ENCODE data around the gene AHRR. TPM values are rescaled to one million over a fixed set of nuclear protein-coding genes. Genes with fewer than 3 reads are reported as not detected.

Gene AHRR
- total RNA-seq, 1 donor from 2014 or later, result not detected

DNA sequence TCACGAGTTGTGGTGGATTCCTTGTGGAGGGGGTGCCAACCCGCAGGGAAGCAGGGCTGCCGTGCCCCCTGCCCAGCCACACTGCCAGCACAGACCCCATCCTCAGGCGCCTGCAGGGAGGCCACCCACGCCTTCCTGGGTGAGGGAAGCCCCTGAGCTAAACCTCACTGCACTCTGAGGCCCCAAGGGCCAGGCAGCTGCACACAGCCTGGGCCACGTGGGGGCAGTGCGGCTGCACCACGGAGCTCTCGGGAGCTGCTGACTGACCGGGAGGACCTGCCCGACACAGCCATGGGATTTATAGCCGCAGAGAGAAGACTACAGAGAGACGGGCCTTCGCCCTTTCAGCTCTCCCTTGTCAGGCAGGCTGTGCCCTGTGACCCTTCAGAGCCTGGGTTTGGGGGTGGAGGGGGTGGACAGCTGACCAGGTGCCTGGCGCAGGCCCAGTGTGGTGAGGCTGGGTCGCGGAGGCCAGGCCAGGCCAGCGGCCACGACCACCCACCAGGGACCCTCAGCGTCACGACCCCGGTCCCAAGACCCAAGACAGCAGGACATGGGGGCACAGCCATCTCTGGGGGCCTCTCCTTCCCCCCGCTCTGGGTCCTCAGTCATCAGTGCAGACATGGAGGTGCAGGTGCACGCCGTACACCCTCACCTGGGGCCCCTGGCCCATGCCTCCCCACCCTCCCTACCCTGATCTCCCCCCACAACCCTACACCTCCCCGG, 4.3 kb upstream of the AHRR start:
- Histone ChIP-seq H3K27me3 (peaks cover 9% of the 10 kb centered on the region), H3K36me3 (peaks cover 12 to 44% of the 10 kb centered on the region in 2 donors), H3K27ac (no peak overlapping the region), H3K4me1 (peaks cover 9% of the 10 kb centered on the region in 2 donors), H3K9me3 (no peaks in the 10 kb centered on the region), H3K4me3 (no peak overlapping the region)
- intact Hi-C loops (cut with DNase I), result no loop called here
- TF ChIP-seq, protein P1, sequence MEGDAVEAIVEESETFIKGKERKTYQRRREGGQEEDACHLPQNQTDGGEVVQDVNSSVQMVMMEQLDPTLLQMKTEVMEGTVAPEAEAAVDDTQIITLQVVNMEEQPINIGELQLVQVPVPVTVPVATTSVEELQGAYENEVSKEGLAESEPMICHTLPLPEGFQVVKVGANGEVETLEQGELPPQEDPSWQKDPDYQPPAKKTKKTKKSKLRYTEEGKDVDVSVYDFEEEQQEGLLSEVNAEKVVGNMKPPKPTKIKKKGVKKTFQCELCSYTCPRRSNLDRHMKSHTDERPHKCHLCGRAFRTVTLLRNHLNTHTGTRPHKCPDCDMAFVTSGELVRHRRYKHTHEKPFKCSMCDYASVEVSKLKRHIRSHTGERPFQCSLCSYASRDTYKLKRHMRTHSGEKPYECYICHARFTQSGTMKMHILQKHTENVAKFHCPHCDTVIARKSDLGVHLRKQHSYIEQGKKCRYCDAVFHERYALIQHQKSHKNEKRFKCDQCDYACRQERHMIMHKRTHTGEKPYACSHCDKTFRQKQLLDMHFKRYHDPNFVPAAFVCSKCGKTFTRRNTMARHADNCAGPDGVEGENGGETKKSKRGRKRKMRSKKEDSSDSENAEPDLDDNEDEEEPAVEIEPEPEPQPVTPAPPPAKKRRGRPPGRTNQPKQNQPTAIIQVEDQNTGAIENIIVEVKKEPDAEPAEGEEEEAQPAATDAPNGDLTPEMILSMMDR (IDR thresholded peaks at IDR 0.05), result peak in 1 of 3 experiments; percentile 40
- DNase-seq (ENCODE audit: low spot score in 2 of 2), result no peak

DNA sequence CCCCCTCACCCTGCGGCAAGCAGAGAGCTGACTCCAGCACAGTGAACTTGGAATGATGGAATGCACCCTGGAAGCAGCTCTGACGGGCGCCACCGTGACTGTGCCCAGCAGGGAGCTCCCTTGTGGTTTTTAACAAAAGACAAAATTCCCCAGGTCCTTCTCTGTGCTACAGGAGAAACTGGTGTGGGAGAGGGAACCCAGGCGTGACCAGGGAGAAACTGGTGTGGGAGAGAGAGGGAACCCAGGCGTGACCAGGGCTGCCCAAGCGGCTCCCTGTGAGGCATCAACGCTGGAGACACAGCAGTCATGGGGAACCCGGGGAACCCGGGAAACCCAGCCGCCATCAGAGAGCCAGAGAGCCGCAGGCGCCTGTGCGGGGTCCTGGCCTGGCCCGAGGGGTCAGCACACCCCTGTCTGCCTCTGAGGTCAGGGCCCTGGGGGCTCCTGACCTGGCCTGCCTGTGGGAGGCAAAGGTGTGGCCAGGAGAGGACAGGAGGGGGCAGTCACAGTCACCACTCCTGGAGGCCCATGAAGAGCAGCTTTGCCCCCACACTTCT, 3.1 kb upstream of the AHRR start:
- Histone ChIP-seq H3K4me1 (peaks cover 9% of the 10 kb centered on the region in 2 donors), H3K27me3 (peaks cover 9% of the 10 kb centered on the region), H3K27ac (no peak overlapping the region), H3K9me3 (no peaks in the 10 kb centered on the region), H3K36me3 (peaks cover 10 to 34% of the 10 kb centered on the region in 2 donors), H3K4me3 (no peak overlapping the region)
- intact Hi-C loops (cut with DNase I), result no loop called here
- TF ChIP-seq, protein P1 (IDR thresholded peaks at IDR 0.05), result no peak
- DNase-seq (ENCODE audit: low spot score in 2 of 2), result no peak

DNA sequence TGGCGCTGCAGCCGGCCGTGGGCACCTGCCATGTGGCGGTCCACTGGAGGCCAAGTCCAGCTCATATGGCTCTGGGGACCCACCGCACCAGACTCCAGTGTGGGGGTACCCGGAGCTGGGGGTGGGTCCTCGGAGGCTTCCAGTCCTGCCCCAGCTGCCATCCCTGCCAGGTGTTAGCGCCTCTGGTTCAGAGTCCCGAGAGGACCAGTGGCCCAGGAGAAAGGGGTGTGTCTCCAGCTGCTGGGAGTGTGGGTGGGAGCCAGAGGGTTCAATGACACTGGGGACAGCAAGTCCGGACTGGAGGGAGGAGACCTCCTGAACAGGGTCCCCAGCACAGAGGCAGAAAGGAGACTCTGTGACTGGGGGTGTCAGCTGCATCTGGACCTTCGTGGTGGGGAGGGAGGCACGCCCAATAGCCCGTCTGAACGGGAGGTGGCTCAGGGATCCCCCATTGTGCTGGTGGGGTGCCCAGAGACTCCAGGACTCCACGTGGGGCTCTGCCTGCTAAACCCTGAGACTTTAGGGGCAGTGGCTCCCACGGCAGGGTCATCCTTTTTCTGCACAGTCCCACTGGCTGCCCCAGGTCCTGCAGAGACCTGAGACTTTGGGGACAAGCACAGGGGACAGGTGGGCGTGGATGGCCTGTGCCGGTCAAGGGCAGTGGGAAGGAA, 2.4 kb upstream of the AHRR start:
- Histone ChIP-seq H3K27me3 (peaks cover 9% of the 10 kb centered on the region), H3K9me3 (no peaks in the 10 kb centered on the region), H3K36me3 (peaks cover 6 to 27% of the 10 kb centered on the region in 2 donors), H3K27ac (no peak overlapping the region), H3K4me3 (no peak overlapping the region), H3K4me1 (peaks cover 9% of the 10 kb centered on the region in 2 donors)
- DNase-seq (ENCODE audit: low spot score in 2 of 2), result no peak
- TF ChIP-seq, protein P1 (IDR thresholded peaks at IDR 0.05), result no peak
- intact Hi-C loops (cut with DNase I), result no loop called here

DNA sequence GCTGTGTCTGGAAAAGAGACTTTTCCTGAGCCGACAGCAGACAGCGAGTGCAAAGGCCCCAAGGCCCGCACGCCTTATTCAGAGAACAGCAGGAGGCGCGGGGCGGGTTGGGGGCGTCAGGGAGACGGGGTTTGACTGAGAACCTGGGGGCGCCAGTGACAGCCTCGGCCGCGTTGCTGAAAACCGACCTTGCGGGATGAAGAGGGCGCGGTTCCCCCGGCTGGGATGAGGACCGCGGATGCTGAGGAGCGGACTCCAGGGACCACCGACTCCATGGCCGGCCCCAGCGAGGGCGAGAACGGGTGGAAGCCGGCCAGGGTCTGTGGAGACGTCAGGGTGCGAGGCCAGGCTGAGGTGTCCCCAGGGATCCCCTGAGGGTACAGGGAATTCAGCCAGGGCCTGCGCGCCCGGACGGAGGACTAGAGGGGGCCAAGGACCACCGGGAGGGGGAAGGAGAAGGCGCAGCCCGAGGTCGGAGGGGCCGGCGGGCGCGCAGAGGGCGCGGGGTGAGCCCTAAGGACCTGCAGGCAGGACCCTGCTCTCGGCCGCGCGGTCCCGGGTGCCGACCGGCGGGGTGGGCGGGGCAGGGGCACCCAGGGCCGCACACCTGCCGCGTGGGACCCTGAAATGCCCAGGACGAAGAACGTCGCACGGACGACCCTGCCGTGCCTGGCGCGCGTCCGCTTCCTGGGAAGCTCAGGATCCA, 837 bp upstream of the AHRR start:
- peak overlapping the region; percentile 59 to 70 for H3K4me3 ChIP-seq

DNA sequence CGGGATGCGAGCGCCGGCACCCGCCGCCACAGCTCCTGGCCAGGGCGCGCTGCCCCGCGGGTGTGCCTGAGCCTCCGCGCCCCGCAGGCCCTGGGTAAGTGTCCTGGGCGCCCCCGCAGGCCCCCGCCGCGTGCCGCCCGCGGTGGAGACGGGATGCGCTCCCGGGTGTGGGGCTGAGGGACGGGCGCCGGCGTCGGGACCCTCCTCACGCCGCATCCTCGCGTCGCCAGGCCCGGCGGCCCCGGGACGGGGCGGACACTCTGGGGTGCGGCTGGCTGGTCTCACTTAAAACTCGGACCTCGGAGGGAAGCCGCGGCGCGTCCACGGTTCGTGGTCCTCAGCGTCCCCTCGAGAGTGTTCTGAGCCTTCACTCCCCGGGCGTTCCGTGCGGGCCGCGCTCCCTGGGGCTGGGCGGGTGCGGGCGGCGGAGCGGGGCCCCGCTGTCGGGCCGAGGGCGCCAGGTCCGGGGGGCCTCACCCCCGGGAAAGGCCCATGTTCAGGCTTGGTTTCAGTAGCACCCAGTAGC, 275 bp downstream of the AHRR start:
- Histone ChIP-seq H3K27me3 (peaks cover 9% of the 10 kb centered on the region), H3K4me1 (peaks cover 9% of the 10 kb centered on the region in 2 donors), H3K9me3 (no peaks in the 10 kb centered on the region), H3K27ac (no peak overlapping the region), H3K36me3 (no peaks in the 10 kb centered on the region), H3K4me3 (peak overlapping the region; percentile 59 to 70)
- intact Hi-C loops (cut with DNase I), result no loop called here
- TF ChIP-seq, protein P1 (IDR thresholded peaks at IDR 0.05), result no peak
- DNase-seq (ENCODE audit: low spot score in 2 of 2), result no peak

More for the DNA sequence above, 837 bp upstream of the AHRR start:
- DNase-seq (ENCODE audit: low spot score in 2 of 2), result no peak
- Histone ChIP-seq H3K36me3 (peaks cover 0 to 11% of the 10 kb centered on the region in 2 donors), H3K9me3 (no peaks in the 10 kb centered on the region), H3K27me3 (peaks cover 9% of the 10 kb centered on the region), H3K27ac (no peak overlapping the region), H3K4me1 (peaks cover 9% of the 10 kb centered on the region in 2 donors)
- TF ChIP-seq, protein P1 (IDR thresholded peaks at IDR 0.05), result no peak
- intact Hi-C loops (cut with DNase I), result no loop called here

Data from ascending aorta (tissue), 2 donors.